ENCODE measurements around the gene BATF. TPM values are rescaled to one million over a fixed set of nuclear protein-coding genes. Genes with fewer than 3 reads are reported as not detected.

Gene BATF
- total RNA-seq, 1 donor from 2014 or later, result 0.93 TPM

DNA sequence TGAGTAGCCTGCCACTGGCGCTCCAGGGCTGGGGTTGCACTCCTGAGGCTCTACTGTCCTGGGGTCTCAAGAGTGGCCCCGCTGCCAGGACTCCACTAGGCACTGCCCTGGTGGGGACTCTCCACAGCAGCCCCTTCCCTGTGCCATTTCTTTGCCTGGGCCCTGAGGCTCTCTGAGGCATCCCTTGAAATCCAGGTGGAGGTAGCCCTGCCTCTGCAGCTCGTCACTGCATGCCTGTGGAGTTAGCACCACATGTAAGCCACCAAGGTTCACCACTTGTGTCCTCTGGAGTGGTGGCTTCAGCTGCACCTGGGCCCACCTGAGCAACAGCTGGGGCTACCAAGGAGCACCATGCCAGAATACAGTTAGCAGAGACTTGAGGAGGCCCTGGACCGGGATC is 39.9 kb upstream of the BATF start:
- no peaks in the 10 kb centered on the region for H3K4me1 ChIP-seq
- TF ChIP-seq, protein P1, sequence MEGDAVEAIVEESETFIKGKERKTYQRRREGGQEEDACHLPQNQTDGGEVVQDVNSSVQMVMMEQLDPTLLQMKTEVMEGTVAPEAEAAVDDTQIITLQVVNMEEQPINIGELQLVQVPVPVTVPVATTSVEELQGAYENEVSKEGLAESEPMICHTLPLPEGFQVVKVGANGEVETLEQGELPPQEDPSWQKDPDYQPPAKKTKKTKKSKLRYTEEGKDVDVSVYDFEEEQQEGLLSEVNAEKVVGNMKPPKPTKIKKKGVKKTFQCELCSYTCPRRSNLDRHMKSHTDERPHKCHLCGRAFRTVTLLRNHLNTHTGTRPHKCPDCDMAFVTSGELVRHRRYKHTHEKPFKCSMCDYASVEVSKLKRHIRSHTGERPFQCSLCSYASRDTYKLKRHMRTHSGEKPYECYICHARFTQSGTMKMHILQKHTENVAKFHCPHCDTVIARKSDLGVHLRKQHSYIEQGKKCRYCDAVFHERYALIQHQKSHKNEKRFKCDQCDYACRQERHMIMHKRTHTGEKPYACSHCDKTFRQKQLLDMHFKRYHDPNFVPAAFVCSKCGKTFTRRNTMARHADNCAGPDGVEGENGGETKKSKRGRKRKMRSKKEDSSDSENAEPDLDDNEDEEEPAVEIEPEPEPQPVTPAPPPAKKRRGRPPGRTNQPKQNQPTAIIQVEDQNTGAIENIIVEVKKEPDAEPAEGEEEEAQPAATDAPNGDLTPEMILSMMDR (IDR thresholded peaks at IDR 0.05; ENCODE audit: borderline replicate concordance), result no peak
- no peak overlapping the region for H3K4me3 ChIP-seq
- H3K27me3 ChIP-seq (ENCODE audit: low read depth), result no peaks in the 10 kb centered on the region
- DNase-seq, result no peak
- H3K9me3 ChIP-seq (replicated peaks), result no peaks in the 10 kb centered on the region
- H3K36me3 ChIP-seq, result no peaks in the 10 kb centered on the region
- H3K27ac ChIP-seq (replicated peaks), result no peak overlapping the region
- intact Hi-C loops (cut with micrococcal nuclease), result loop anchor here (10.0 kb wide), 1 partner anchor 348 kb away; no protein-coding TSS in a partner anchor

DNA sequence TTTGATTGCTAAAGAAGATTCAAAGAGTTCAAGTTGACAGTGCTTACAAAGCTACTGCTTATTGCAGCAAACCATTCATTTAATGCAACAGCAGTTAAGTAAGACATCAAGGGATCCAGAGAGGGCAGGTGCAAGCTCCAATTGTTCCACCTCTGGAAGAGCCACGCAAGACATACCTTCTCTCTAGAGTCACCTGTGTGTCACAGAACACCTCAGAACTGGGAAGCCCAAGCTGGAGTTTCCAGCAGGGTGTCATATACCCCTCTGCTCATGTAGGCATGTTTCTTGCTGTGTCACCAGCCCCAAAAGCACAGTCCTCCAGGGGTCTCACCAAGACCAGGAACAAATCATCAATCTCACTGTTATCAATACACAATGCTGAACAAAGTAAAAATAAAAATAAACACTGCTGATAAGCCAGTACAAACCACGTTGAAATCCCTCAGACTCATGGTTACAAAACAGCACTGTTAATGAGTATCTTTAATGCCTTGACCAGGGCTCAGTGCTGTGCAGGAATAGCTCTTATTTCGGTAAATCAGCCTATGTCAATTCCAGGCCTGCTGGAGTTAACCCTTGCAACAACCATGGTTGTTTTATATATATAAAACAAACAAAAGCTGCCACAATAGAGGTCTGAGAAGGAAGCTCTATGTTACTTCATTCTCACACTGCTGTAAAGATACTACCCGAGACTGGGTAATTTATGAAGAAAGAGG is 37.4 kb upstream of the BATF start:
- Histone ChIP-seq H3K36me3 (no peaks in the 10 kb centered on the region), H3K9me3 (replicated peaks) (no peaks in the 10 kb centered on the region), H3K4me1 (no peaks in the 10 kb centered on the region), H3K4me3 (no peak overlapping the region), H3K27me3 (ENCODE audit: low read depth) (no peaks in the 10 kb centered on the region), H3K27ac (replicated peaks) (no peak overlapping the region)
- DNase-seq, result no peak
- intact Hi-C loops (cut with micrococcal nuclease), result loop anchor here (10.0 kb wide), 1 partner anchor 350 kb away; no protein-coding TSS in a partner anchor
- TF ChIP-seq, protein P1 (IDR thresholded peaks at IDR 0.05; ENCODE audit: borderline replicate concordance), result no peak

DNA sequence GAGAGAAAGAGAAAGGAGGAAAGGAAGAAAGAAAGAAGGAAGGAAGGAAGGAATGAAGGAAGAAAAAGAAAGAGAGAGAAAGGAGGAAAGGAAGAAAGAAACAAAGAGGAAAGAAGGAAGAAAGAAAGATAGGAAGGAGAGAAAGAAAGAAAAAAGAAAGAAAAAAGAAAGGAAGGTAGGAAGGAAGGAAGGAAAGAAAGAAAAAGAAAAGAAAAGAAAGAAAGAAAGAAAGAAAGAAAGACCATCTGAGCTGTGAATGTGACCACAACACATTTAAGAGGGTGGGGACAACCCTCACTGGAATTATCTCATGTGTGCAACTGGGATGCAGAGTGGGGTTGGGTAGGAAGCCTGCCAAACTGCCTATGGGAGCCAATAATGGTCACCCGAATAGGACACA is 36.0 kb upstream of the BATF start:
- DNase-seq, result no peak
- TF ChIP-seq, protein P1 (IDR thresholded peaks at IDR 0.05; ENCODE audit: borderline replicate concordance), result no peak
- Histone ChIP-seq H3K27ac (replicated peaks) (no peak overlapping the region), H3K4me1 (no peaks in the 10 kb centered on the region), H3K4me3 (no peak overlapping the region), H3K36me3 (no peaks in the 10 kb centered on the region), H3K9me3 (replicated peaks) (no peaks in the 10 kb centered on the region), H3K27me3 (ENCODE audit: low read depth) (no peaks in the 10 kb centered on the region)
- intact Hi-C loops (cut with micrococcal nuclease), result loop anchor here (2.0 to 10.0 kb wide), 2 partner anchors 178 to 352 kb away; no protein-coding TSS in a partner anchor

DNA sequence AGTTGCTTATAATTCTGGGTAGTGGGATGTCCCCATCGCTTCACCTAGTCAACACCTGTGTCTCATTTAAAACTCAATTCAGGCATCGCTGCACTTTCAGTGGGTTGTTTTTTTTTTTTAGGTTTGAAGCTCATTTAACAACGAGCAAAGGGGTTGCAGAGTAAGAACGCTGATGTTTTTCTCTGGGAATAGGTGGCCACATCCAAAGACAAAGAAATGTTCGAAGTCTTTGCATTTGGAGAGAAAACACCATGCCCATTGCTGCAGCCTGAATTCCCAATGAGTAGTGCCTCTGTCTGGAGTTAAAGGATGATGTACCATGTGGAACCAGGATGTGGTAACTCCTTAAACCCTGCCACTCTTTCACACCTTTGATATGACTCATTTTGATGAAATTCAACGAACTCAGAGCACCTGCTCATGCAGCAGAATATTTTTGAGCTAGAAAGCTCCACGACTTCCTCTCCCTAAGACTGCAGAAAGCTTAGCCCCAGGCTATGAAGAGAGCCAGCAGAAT is 35.1 kb upstream of the BATF start:
- H3K4me3 ChIP-seq, result no peak overlapping the region
- TF ChIP-seq, protein P1 (IDR thresholded peaks at IDR 0.05; ENCODE audit: borderline replicate concordance), result no peak
- H3K4me1 ChIP-seq, result no peaks in the 10 kb centered on the region
- H3K36me3 ChIP-seq, result no peaks in the 10 kb centered on the region
- H3K27me3 ChIP-seq (ENCODE audit: low read depth), result no peaks in the 10 kb centered on the region
- no peaks in the 10 kb centered on the region for H3K9me3 ChIP-seq (replicated peaks)
- H3K27ac ChIP-seq (replicated peaks), result no peak overlapping the region
- DNase-seq, result no peak
- intact Hi-C loops (cut with micrococcal nuclease), result loop anchor here (2.0 to 10.0 kb wide), 2 partner anchors 178 to 352 kb away; no protein-coding TSS in a partner anchor

DNA sequence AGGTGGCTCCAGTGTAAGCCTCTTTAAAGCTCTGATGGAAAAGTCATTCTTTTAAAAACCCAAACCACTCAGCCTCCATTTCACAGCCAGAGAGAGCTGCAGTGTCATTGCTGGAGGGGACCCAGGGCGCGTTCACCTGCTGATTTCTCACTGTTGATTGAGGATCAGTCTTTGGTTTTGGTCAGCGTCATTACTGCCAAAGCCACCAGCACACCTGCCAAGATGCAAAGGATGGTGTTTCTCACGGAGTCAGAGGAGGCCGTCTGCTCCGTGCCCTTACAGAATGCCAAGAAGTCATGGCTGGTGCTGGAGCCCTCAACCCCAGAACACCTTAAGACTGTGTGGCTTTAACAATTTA is 32.8 kb upstream of the BATF start:
- no peaks in the 10 kb centered on the region for H3K4me1 ChIP-seq
- H3K36me3 ChIP-seq, result no peaks in the 10 kb centered on the region
- no peak overlapping the region for H3K27ac ChIP-seq (replicated peaks)
- no peak overlapping the region for H3K4me3 ChIP-seq
- intact Hi-C loops (cut with micrococcal nuclease), result loop anchor here (10.0 kb wide), 1 partner anchor 355 kb away; no protein-coding TSS in a partner anchor
- no peaks in the 10 kb centered on the region for H3K27me3 ChIP-seq (ENCODE audit: low read depth)
- TF ChIP-seq, protein P1 (IDR thresholded peaks at IDR 0.05; ENCODE audit: borderline replicate concordance), result no peak
- H3K9me3 ChIP-seq (replicated peaks), result no peaks in the 10 kb centered on the region
- DNase-seq, result no peak
